Activated CD4-positive, alpha-beta memory T cell treated with anti-CD3 and anti-CD28 coated beads for 36 hours (primary cell): ENCODE data around the gene PABPN1. TPM values are rescaled to one million over a fixed set of nuclear protein-coding genes. Genes with fewer than 3 reads are reported as not detected.

Source experiments
- total RNA-seq, 2 experiments: library from RNA; stranded (reverse); gene quantifications; one replicate each; pipeline ENCODE4 v1.2.3, GENCODE V29; 2021

The PABPN1 gene
- total RNA-seq, 2 experiments from 2014 or later: 198 to 209 TPM

Other genes with a start within 250 kb of the PABPN1 start
- 100 to 1,000 TPM; 148 to 157 TPM for gene ACIN1, start 226.3 kb upstream of the PABPN1 start, total RNA-seq
- gene C14orf119, start 226.0 kb upstream of the PABPN1 start, total RNA-seq: 10 to 100 TPM; 58.0 to 62.8 TPM
- not detected for gene CIROP, start 216.5 kb upstream of the PABPN1 start, total RNA-seq
- under 1 TPM; 0.19 to 0.34 TPM for gene CEBPE, start 202.2 kb upstream of the PABPN1 start, total RNA-seq
- 1 to 10 TPM in 1 of 2 experiments, under 1 TPM in 1; 0.83 to 1.7 TPM for gene SLC7A8, start 137.8 kb upstream of the PABPN1 start, total RNA-seq
- gene RNF212B, start 83.5 kb upstream of the PABPN1 start, total RNA-seq: not detected
- gene HOMEZ, start 35.3 kb upstream of the PABPN1 start, total RNA-seq: 10 to 100 TPM; 12.3 to 13.0 TPM
- 10 to 100 TPM; 12.6 to 15.8 TPM for gene PPP1R3E, start 18.6 kb upstream of the PABPN1 start, total RNA-seq
- under 1 TPM; 0.55 to 0.85 TPM for gene BCL2L2, start 14.6 kb upstream of the PABPN1 start, total RNA-seq
- 1 to 10 TPM; 4.4 to 4.8 TPM for gene SLC22A17, start 31.4 kb downstream of the PABPN1 start, total RNA-seq
- not detected for gene EFS, start 43.7 kb downstream of the PABPN1 start, total RNA-seq
- gene IL25, start 51.4 kb downstream of the PABPN1 start, total RNA-seq: not detected
- not detected for gene CMTM5, start 55.6 kb downstream of the PABPN1 start, total RNA-seq
- under 1 TPM in 1 of 2 experiments, not detected in 1; 0.05 TPM for gene MYH6, start 86.8 kb downstream of the PABPN1 start, total RNA-seq
- gene MYH7, start 114.2 kb downstream of the PABPN1 start, total RNA-seq: under 1 TPM in 1 of 2 experiments, not detected in 1; 0.02 TPM
- 10 to 100 TPM; 42.1 to 44.1 TPM for gene NGDN, start 148.2 kb downstream of the PABPN1 start, total RNA-seq
- 1 to 10 TPM; 1.2 to 1.4 TPM for gene ZFHX2, start 230.3 kb downstream of the PABPN1 start, total RNA-seq
- gene THTPA, start 234.8 kb downstream of the PABPN1 start, total RNA-seq: 1 to 10 TPM; 7.7 to 8.2 TPM
- gene AP1G2, start 246.3 kb downstream of the PABPN1 start, total RNA-seq: 100 to 1,000 TPM; 182 to 190 TPM